Stomach (tissue), 4 donors: Measurements from ENCODE around the gene KLHL40.

Source experiments
- EP300 ChIP-seq: sonication (generic); formaldehyde crosslinking; IDR thresholded peaks from one replicate; pipeline ENCODE4 v1.6.1; 2017; ENCODE audit warnings: antibody characterized with exemption
- POLR2A ChIP-seq, 4 donors: fragments of 450-650 bp; IDR thresholded peaks; one replicate each; pipeline ENCODE4 v1.6.1; 2016; ENCODE audit warnings: antibody characterized with exemption in 4 of 4, control low read depth in 2 of 4, mild to moderate bottlenecking in 1 of 4, moderate library complexity in 1 of 4

GRCh38 chr3:42675909-42676308 is 9.4 kb upstream of the KLHL40 start:
- TF ChIP-seq EP300, result no peak
- no peak for TF ChIP-seq POLR2A (IDR thresholded peaks at IDR 0.05)
